ENCODE results near the gene CLASP1.
A peak's percentile ranks its signal among the peaks of the same experiment; 100 is the strongest.
"Not testable (repeated sequence)": the region's sequence is repeated elsewhere in the genome, so short reads cannot be mapped to it uniquely, and the experiment has no call there.

Gene CLASP1

DNA sequence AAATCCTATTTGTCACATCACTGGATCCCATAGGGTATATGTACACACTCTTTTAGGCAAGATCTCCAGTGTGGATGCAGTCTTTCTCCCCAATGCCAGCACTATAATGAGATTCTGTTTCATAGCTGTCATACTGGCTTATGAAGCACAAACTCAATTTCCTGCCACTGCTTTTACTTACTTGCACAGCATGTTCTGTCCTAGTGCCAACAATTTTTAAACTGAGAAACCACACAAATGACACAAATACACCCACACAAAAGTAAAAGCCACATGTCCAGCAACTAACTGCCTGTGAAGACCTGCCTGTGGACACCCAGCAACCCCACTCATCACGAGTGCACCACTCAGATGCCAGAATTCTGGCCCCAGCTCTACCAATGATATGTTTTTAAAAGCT is 148.2 kb downstream of the CLASP1 start:
- no peak for DNase-seq

DNA sequence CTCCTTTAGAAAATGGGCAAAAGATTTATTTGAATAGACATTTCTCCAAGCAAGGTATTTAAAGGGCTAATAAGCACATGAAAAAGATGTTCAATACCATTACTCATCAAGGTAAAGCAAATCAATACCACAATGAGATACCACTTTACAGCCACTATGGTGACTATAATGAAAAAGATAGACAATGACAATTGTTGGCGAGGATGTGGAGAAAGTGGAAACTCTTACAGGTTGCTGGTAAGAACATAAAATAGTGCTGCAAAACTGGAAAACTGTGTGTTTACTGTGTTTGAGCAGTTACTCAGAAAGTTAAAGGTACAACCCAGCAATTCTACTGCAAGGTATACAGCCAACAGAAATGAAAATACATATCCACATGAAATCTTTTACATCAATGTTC is 150.5 kb downstream of the CLASP1 start:
- DNase-seq = no peak

DNA sequence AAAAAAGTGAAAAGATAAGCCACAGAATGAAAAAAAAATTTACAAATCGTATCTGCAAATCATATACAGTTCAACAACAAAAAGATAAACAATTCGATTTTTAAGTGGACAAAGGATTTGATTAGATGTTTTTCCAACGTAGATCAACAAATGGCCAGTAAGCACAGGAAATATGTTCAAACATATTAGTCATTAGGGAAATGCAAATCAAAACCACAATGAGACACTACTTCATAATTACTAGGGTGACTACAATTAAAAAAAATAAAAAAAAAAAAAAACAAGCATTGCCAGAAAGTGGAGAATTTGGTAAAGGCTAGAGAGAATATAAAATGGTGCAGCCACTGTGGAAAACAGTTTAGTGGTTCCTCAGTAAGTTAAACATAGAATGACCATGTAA is 156.9 kb downstream of the CLASP1 start:
- no peak for DNase-seq

DNA sequence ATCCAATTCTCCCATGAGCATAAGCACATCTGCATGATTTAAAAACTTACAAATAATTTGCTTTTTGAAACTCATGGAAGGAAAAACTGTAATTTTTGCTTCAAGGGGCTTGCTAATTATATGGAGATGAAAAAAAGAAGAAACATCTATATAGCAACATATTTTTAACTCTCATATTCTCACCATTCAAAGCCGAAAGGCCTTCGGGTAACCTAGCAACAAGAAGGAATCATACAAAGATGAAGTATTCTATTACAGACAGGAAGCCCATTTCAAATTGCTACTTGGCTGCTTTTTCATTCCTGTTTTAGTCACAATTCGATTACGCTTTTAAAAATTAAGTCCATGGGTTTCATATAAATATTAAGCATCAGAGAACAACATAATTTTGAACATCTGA is 157.7 kb downstream of the CLASP1 start:
- no peak for DNase-seq

DNA sequence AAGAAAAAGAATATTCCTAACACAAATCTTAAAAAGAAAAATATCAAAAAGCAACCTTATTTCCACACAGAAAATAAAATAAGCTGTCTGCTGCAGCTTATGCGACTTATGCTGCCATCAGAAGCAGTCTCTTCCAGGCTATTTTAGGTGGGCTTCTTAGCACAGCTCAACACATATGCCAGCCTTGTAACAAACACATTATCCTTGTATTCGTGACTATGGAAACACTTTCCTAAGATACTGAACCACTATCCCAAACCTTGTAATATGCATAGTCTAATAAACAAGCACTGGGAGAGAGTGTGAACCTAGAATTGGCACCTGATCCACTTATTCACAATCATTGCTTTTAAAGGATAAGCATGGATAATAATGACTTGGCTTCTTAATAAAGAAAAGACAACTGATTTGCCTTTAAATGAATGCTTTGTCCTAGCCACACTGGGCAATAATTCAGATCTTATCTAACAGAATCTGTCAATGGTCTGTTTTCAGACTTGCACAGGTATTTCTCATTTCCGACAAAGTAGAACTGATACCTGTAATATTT is 158.6 kb downstream of the CLASP1 start:
- DNase-seq = no peak

DNA sequence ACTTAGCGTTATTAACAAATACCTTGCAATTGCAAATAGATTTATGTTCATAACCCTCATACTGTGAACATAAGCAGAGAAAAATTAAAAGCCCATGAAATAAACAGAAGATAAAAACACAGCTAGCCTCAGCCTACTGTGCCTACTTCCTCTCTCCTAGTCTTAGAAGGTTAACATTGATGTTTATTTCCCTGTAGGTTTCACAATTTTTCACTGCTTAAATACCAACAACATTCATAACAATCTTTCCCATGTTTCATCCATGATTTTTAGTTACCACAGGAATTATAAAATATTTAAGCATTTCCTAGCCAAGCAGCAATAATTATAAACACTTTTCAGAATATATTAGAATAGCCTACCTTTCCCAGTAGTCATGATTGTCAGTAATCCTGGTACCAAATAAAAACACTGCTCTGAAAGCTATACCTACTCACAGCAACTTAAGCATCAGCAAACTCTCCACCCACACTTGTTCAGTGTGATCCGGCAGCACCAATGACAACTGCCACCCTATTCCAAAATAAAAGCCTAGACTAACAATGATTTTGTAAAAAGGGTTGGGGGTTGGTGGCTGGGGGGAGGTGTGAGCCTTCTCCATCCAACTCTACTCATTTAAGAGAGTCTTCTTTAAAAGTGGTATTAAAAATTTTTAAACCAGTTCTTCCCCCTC is 159.2 kb downstream of the CLASP1 start:
- peak; percentile 31 for DNase-seq

DNA sequence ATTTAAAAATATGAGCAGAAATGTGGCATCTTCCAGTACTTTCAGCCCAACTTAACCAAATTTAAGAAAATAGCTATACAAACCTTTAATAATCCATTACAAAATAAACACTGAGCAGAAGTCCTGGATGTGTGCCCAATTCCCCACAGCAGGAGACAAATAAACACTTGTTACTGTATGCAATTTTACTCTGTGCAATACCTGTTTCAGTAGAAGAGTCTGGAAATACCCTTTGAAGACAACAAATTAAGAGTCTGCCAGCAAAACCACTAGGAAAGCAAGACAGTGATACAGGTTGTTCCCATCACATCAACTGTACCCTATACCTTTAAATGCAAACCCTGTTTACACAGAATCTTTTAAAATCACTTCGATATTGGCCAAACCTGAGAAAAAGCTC is 160.0 kb downstream of the CLASP1 start:
- DNase-seq = peak; percentile 85

DNA sequence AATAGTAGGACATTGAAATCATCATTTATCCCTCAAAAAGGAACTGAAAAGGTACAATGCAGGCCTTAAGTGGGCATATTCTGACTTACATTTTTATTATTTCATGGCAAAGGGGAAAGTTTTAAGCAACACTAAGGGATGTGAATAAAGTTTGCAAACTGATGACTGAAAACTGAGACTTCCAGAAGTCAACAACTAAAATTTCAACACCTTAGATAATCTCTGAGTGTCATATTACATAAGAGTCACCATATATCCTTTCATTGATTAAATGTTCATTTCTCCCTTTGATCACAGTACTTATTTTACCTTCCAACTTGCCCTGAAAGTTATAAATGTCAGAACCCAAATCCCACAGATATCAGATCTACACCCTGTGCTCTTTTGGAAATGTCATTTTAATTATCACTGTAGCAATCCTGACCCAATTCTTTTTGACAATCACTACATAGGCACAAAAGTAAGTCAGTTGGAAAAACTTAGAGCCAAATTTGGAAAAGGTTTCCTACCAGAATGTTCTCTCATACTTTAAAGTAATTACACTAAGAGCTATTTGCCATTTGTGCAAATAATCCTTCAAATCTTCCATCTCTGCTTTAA is 163.0 kb downstream of the CLASP1 start:
- no peak for DNase-seq

DNA sequence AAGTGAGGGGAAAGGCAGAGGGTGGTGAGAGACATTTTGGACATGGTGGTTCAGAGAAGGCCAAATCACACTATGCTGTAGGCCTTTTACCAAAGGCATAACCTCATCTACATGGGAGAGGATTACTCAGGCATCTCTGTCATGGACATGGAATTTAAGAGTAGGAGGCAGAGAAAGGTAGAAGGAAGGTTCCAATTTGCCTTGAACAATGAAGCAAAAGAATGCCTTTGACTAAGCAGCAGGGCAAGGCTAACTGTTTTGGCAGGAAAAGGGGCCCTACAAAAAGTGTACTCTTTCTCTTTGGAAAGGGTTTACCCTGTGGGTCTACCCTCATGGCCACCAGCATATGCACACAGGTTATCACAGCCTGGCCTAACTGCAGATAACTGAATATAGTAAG is 164.2 kb downstream of the CLASP1 start:
- no peak for DNase-seq

DNA sequence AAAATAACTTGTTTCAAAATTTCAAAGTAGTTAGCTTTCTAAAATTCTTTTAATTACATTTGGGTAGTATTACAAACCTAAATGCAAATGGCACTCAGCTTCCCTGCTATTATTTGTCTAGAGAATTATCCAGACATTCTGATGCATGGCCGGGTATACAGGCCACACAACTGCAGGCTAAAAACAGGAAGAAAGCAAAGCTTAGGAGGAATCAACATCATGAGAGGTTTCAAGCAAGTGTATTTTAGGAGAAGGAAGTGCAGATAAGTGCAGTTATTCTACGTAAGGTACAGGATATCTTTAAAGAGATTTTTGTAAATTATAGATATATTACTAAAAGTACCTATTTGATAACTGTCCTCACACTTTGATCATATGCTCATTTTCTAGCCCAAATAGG is 165.4 kb downstream of the CLASP1 start:
- DNase-seq = no peak

- no peak for DNase-seq
Measured at GRCh38 chr2:121483021-121483420, 166.2 kb downstream of the CLASP1 start.

DNA sequence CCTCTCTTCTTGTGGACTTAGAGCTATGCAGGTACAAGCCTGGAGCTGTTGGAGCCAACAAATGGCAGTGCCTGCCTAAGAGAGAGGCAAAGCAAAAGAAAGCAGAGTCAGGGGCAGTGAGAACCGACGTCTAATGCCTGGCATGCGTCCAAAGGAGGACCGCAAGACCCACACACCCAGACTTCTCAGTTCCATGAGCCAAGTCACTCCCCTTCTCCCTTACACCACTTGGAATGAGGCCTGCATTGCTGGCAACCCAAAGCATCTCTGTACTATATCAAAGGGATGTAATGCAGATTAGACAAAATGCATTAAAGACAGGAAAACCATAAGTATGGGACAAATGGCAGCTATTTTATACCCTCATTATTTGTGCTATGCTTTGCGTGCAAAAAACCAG is 168.4 kb downstream of the CLASP1 start:
- DNase-seq = peak; percentile 31

DNA sequence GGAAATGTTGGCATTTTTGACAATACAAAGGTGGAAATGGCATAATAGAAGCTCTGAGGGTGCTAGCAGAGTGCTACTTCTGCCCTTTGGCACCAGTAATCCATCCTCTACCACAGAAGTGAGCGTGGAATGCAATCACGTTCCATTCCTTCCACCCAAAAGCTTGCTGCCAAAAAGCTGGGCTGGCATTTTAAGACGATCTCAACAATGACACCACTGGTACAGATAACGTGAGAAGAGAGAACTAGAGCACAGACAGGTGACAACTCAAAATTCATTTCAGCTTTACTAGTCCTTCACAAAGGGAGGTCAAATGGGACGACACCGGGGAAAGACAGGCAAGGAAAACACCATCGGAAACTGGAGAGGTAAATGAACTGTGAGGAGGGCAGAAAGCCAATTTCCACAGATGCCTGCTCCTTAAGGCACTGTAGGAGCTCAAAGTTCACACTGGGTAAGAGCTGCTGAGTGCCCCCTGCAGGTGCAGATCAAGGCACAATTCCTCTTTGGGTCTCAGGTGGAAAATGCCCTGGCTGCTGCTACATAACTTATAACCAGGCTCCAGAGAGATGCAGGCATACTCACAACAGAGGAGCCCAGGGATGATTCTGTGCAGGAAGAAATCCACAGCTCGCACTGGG is 169.3 kb downstream of the CLASP1 start:
- DNase-seq = peak; percentile 48

DNA sequence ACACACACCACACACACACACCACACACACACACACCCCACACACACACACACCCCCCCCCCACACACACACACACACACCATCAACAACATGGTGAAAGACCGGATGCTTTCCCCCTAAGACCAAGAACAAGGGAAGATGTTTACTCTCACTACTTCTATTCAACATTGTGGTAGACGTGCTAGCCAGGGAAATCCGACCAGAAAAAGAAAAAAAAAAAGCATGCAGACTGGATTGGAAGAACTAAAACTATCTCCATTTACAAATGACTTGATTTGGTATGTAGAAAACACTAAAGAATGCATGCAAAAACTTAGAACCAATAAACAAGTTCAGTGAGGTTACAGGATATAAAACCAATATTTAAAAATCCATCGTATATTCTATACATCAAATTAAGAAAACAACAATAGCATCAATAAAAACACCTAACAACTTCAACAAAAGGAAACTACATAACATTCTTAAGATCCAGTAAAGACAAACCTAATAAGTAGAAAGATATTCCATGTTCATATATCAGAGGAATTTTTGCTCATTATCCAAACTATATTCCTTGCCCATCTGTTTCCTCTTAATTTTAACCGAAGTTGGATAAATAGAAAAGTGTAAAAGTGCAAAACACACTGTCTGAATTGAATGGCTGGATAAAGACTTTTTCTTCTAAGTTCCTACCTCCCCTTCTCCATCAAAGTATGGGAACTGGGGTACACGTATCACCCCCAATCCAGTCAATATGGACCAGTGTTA is 170.1 kb downstream of the CLASP1 start:
- no peak for DNase-seq

GRCh38 chr2:121478358-121478995 is 170.8 kb downstream of the CLASP1 start:
- DNase-seq = not testable (repeated sequence)

DNA sequence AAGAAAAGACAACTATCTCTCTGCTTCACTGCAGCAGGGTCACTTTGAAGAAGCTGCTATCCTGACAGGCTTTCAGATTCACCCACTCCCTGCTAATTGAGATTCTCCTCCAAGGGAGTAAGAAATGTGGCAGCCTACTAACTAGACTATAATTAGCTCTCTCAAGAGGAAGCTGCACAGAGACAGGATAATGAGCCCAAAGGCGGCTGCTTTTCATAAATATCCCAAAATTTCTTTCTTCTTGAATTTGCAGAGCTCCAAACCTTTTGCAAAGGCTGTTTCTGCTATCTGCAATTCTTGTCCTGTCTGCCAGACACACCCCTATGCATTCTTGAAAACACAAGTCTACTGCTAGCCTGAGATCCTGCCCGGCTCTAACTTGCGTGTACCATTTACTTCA is 172.6 kb downstream of the CLASP1 start:
- DNase-seq = no peak

DNA sequence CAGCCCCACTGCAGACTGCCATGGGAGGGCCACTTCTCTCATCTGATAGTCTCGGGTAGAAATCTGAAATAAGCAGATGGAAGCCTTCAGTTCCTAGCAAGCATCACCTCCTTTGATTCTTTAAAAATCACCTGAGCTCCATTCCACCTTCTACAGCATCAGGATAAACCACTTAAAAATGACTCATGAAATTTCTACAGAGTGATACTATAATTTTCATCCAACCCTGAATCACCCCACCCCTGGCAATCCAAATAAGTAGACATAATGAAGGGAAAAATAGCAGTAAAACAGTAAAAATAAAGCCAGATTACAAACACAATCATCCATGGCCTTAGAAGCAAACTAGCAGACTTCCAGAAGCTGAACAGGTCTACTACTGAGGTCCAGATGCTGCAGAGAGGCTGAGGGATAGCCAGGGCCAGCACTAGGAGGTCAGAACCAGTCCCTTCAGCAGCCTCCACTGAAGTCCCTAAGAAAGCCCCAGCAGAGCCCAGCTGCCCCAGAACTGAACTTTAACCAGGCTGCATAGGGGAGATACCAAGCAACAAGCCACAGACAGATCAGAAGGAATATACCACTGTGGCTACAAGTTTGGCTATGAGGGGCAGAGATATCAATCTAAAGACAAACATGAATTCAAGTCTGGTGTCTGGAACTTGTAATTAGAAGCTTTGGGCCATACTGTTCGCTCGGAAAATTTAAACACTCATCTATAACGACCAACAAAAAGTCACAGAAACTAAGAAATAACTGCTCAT is 173.3 kb downstream of the CLASP1 start:
- no peak for DNase-seq

GRCh38 chr2:121473512-121473911 is 175.8 kb downstream of the CLASP1 start:
- DNase-seq = no peak

- no peak for DNase-seq
Measured at GRCh38 chr2:121472470-121472993, 176.7 kb downstream of the CLASP1 start.

GRCh38 chr2:121471532-121472469 is 177.5 kb downstream of the CLASP1 start:
- DNase-seq = no peak

DNA sequence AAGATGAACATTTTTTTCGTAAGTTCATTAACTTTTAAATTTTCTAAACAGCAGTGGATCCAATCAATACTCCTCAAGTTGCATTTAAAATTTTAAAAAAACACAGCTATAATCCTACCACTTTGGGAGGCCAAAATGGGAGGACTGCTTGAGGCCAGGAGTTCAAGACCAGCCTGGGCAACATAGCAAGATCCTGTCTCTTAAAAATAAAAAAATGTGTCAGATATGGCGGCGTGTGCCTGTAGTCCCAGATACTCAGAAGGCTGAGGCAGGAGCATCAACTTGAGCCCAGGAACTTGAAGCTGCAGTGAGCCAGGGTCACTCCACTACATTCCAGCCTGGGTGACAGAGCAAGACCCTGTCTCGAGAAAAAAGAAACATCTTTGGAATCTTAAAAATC is 178.3 kb downstream of the CLASP1 start:
- no peak for DNase-seq

Data from NCI-H345 (cell line).